Stimulated activated CD8-positive, alpha-beta memory T cell treated with anti-CD3 and anti-CD28 coated beads, Interleukin-15, amount 100 ng/mL, for 48 hours (primary cell): ENCODE results near the gene OPTC.
A peak's percentile ranks its signal among the peaks of the same experiment; 100 is the strongest.

Experiments used
- DNase-seq, 2 donors: peaks; one replicate each; pipeline ENCODE4 v3.0.0-alpha.2; 2020; ENCODE audit warnings: low read depth in 2 of 2

Gene OPTC

GRCh38 chr1:203491664-203492063, 2.3 kb upstream of the OPTC start:
- DNase-seq = no peak

GRCh38 chr1:203492082-203492747, 1.7 kb upstream of the OPTC start:
- no peak for DNase-seq

GRCh38 chr1:203492748-203493130, 1.2 kb upstream of the OPTC start:
- no peak for DNase-seq

- DNase-seq = no peak
Observed at GRCh38 chr1:203495845-203496244, 1.9 kb downstream of the OPTC start.

GRCh38 chr1:203497269-203497777, 3.4 kb downstream of the OPTC start:
- no peak for DNase-seq

- DNase-seq = no peak
Observed at GRCh38 chr1:203499643-203500278, 5.8 kb downstream of the OPTC start.

GRCh38 chr1:203500279-203500678, 6.3 kb downstream of the OPTC start:
- DNase-seq = no peak

GRCh38 chr1:203503836-203504235, 9.9 kb downstream of the OPTC start:
- no peak for DNase-seq

GRCh38 chr1:203504400-203505250, 10.7 kb downstream of the OPTC start:
- peak; percentile 38 to 39 for DNase-seq

GRCh38 chr1:203505526-203506204, 11.7 kb downstream of the OPTC start:
- DNase-seq = no peak

GRCh38 chr1:203506858-203507626, 13.1 kb downstream of the OPTC start:
- DNase-seq = no peak

GRCh38 chr1:203507759-203508158, 13.8 kb downstream of the OPTC start:
- no peak for DNase-seq

GRCh38 chr1:203508463-203509073, 14.6 kb downstream of the OPTC start:
- DNase-seq = no peak

GRCh38 chr1:203509135-203509534, 15.2 kb downstream of the OPTC start:
- no peak for DNase-seq

- no peak for DNase-seq
Observed at GRCh38 chr1:203511513-203511912, 17.6 kb downstream of the OPTC start.

GRCh38 chr1:203511930-203512329, 18.0 kb downstream of the OPTC start:
- DNase-seq = no peak

- DNase-seq = no peak
Observed at GRCh38 chr1:203512517-203512847, 18.5 kb downstream of the OPTC start.

- DNase-seq = peak; percentile 22 to 33
Observed at GRCh38 chr1:203512848-203513584, 19.1 kb downstream of the OPTC start.

GRCh38 chr1:203513585-203514031, 19.7 kb downstream of the OPTC start:
- no peak for DNase-seq

- no peak for DNase-seq
Observed at GRCh38 chr1:203516184-203516583, 22.2 kb downstream of the OPTC start.
